A549 (cell line): Measurements from ENCODE around the gene PRDX5. TPM values are rescaled to one million over a fixed set of nuclear protein-coding genes. Genes with fewer than 3 reads are reported as not detected.
A peak's percentile ranks its signal among the peaks of the same experiment; 100 is the strongest.

Source experiments
- ATAC-seq, 2 experiments: fragments of 200-7000 bp in 1 of 2; fragments of >200 bp in 1 of 2; cut with Nextera tagmentation in 1 of 2; cut with Tn5 transposase in 1 of 2; 3 replicates each; pipeline versions ENCODE4 v1.8.0 to v1.9.1; 2018 to 2020; ENCODE audit warnings: mild to moderate bottlenecking in 1 of 2, moderate library complexity in 1 of 2
- CTCF ChIA-PET: fragments of 300-600 bp; sonication (Branson Sonifier 250); formaldehyde crosslinking; extraction: SDS; loops from one replicate; lab custom pipeline; 2021; ENCODE audit warnings: antibody characterized with exemption, inconsistent platforms; lab: Yijun Ruan, JAX
- POLR2A ChIA-PET: fragments of 350-600 bp; formaldehyde crosslinking; extraction: SDS; loops from one replicate; lab custom pipeline; 2021; ENCODE audit warnings: antibody characterized with exemption, inconsistent platforms; lab: Yijun Ruan, JAX
- DNase-seq, 2 experiments: peaks; one replicate each; pipeline versions ENCODE4 v3.0.0 to v3.0.0-alpha.2; 2011 to 2016; ENCODE audit warnings: low read depth in 1 of 2, low spot score in 1 of 2
- FAIRE-seq: peaks from 2 replicates; lab custom pipeline; 2011; peaks lifted over from hg19 to GRCh38; lab: Jason Lieb, UNC
- H3K27ac ChIP-seq, 2 experiments: fragments of >200 bp; sonication (Bioruptor Twin); formaldehyde crosslinking; 3 replicates each; pipeline ENCODE4 v1.5.1; 2016 to 2017
- H3K4me1 ChIP-seq: fragments of >200 bp; sonication (Bioruptor Twin); formaldehyde crosslinking; 3 replicates; pipeline ENCODE4 v1.6.1; 2016
- H3K4me2 ChIP-seq: fragments of >200 bp; sonication (Bioruptor Twin); formaldehyde crosslinking; 3 replicates; pipeline ENCODE4 v1.6.1; 2016
- H3K4me3 ChIP-seq: fragments of >200 bp; sonication (Bioruptor Twin); formaldehyde crosslinking; 3 replicates; pipeline ENCODE4 v1.5.1; 2016
- H3K9me3 ChIP-seq: fragments of >200 bp; sonication (Bioruptor Twin); formaldehyde crosslinking; 3 replicates; pipeline ENCODE4 v1.6.1; 2016
- BHLHE40 ChIP-seq: IDR thresholded peaks from 2 replicates; pipeline ENCODE4 v1.6.1; 2012; ENCODE audit warnings: low read depth, low read length, inconsistent platforms
- CBX8 ChIP-seq: fragments of 200-600 bp; sonication (generic); IDR thresholded peaks from 2 replicates; pipeline ENCODE4 v1.6.1; 2016
- CEBPB ChIP-seq, 2 experiments: fragments of >200 bp in 1 of 2; sonication (Bioruptor Twin) in 1 of 2; formaldehyde crosslinking in 1 of 2; IDR thresholded peaks; 2 replicates each; pipeline ENCODE4 v1.6.1; 2012 to 2016
- CHD4 ChIP-seq: fragments of 200-600 bp; sonication (generic); IDR thresholded peaks from 2 replicates; pipeline ENCODE4 v1.6.1; 2016; ENCODE audit warnings: antibody characterized with exemption, mild to moderate bottlenecking, borderline replicate concordance
- EHMT2 ChIP-seq: fragments of 200-600 bp; sonication (generic); IDR thresholded peaks from 2 replicates; pipeline ENCODE4 v1.6.1; 2016; ENCODE audit warnings: antibody characterized with exemption, low read depth, mild to moderate bottlenecking, moderate library complexity
- ELK1 ChIP-seq: fragments of 150-350 bp; IDR thresholded peaks from 2 replicates; pipeline ENCODE4 v1.6.1; 2014; ENCODE audit warnings: low read depth, mild to moderate bottlenecking, low read length
- EP300 ChIP-seq, 2 experiments: fragments of >200 bp; sonication (Bioruptor Twin); formaldehyde crosslinking; IDR thresholded peaks; 2 replicates in 1 of 2; 3 replicates in 1 of 2; pipeline ENCODE4 v1.6.1; 2016 to 2017
- ESRRA ChIP-seq: fragments of 150-350 bp; IDR thresholded peaks from 2 replicates; pipeline ENCODE4 v1.6.1; 2014; ENCODE audit warnings: mild to moderate bottlenecking, low read length, borderline replicate concordance
- FOSB ChIP-seq: fragments of 250-450 bp; sonication (Bioruptor Pico); IDR thresholded peaks from 2 replicates; pipeline ENCODE4 v1.5.0; 2020; ENCODE audit warnings: mild to moderate bottlenecking, moderate library complexity
- GATA3 ChIP-seq: IDR thresholded peaks from 2 replicates; pipeline ENCODE4 v1.6.1; 2012; ENCODE audit warnings: borderline replicate concordance
- HOXB5 ChIP-seq: fragments of 250-450 bp; sonication (Bioruptor Pico); IDR thresholded peaks from 2 replicates; pipeline ENCODE4 v1.5.0; 2020; ENCODE audit warnings: mild to moderate bottlenecking, moderate library complexity
- JUN ChIP-seq, 2 experiments: fragments of >200 bp; sonication (Bioruptor Twin); formaldehyde crosslinking; IDR thresholded peaks; 2 replicates in 1 of 2; 3 replicates in 1 of 2; pipeline ENCODE4 v1.6.1; 2016 to 2017
- KDM1A ChIP-seq: fragments of 200-600 bp; sonication (generic); IDR thresholded peaks from 2 replicates; pipeline ENCODE4 v1.6.1; 2016; ENCODE audit warnings: low read depth, mild to moderate bottlenecking
- KDM5A ChIP-seq: fragments of 200-600 bp; sonication (generic); IDR thresholded peaks from 2 replicates; pipeline ENCODE4 v1.6.1; 2016; ENCODE audit warnings: antibody characterized with exemption, mild to moderate bottlenecking
- MAFK ChIP-seq: fragments of 450-650 bp; IDR thresholded peaks from 2 replicates; pipeline ENCODE4 v1.6.1; 2014; ENCODE audit not compliant: partially characterized antibody
- MAX ChIP-seq: IDR thresholded peaks from 2 replicates; pipeline ENCODE4 v1.6.1; 2012
- PBX3 ChIP-seq: IDR thresholded peaks from 2 replicates; pipeline ENCODE4 v1.6.1; 2012
- PHF8 ChIP-seq: fragments of 200-600 bp; sonication (generic); IDR thresholded peaks from 2 replicates; pipeline ENCODE4 v1.6.1; 2016; ENCODE audit warnings: low read depth, mild to moderate bottlenecking, antibody characterized with exemption, moderate library complexity, borderline replicate concordance
- POLR2A ChIP-seq: IDR thresholded peaks from 2 replicates; pipeline ENCODE4 v1.6.1; 2012; ENCODE audit warnings: mild to moderate bottlenecking, low read length
- POLR2AphosphoS2 ChIP-seq: conservative IDR thresholded peaks from 2 replicates; pipeline ENCODE4 v1.6.1; 2012; ENCODE audit warnings: low read length, improper control_type of control experiment, inconsistent platforms
- REST ChIP-seq: fragments of 200-600 bp; sonication (generic); IDR thresholded peaks from 2 replicates; pipeline ENCODE4 v1.6.1; 2016; ENCODE audit warnings: antibody characterized with exemption, mild to moderate bottlenecking, moderate library complexity
- TP53 ChIP-seq: fragments of 250-450 bp; sonication (Bioruptor Pico); IDR thresholded peaks from 2 replicates; pipeline ENCODE4 v1.5.0; 2021; ENCODE audit warnings: mild to moderate bottlenecking, moderate library complexity
- ZC3H11A ChIP-seq: fragments of 450-650 bp; IDR thresholded peaks from 2 replicates; pipeline ENCODE4 v1.6.1; 2014; ENCODE audit warnings: antibody characterized with exemption, mild to moderate bottlenecking
- ZFP36 ChIP-seq: fragments of 450-650 bp; IDR thresholded peaks from 2 replicates; pipeline ENCODE4 v1.6.1; 2014; ENCODE audit warnings: borderline replicate concordance; ENCODE audit not compliant: partially characterized antibody
- ZSCAN20 ChIP-seq: fragments of 250-450 bp; sonication (Bioruptor Pico); IDR thresholded peaks from 2 replicates; pipeline ENCODE4 v1.8.0; 2022; ENCODE audit warnings: mild to moderate bottlenecking, moderate library complexity
- WGBS: methylation state at CpG from one replicate; pipeline ENCODE4 v1.1.6; 2017; ENCODE audit errors: missing lambda C conversion rate; 5-methylcytosine and 5-hydroxymethylcytosine counted together
- polyA plus RNA-seq, 4 experiments: library from polyadenylated mRNA; depleted of rRNA in 3 of 4; stranded (reverse); fragments of >200 nt; fragmentation: RNase III in 1 of 4; extraction: RNeasy Plus Mini Kit Qiagen cat#74134 plus additional on column Dnase treatment in 1 of 4; gene quantifications; 2 replicates in 3 of 4; 3 replicates in 1 of 4; pipeline ENCODE4 v1.2.3, GENCODE V29; 2011 to 2017
- TF ChIP-seq, protein P1 (sequence below): IDR thresholded peaks from 2 replicates; pipeline ENCODE4 v1.6.1; 2012; ENCODE audit warnings: low read depth, borderline replicate concordance
- TF ChIP-seq, protein P2 (sequence below): fragments of 450-650 bp; IDR thresholded peaks from 2 replicates; pipeline ENCODE4 v1.6.1; 2014; ENCODE audit warnings: antibody characterized with exemption

PRDX5 gene
- polyA plus RNA-seq, 2 of the 4 experiments (the other 2 are of a cell fraction) = 377 to 491 TPM

DNA sequence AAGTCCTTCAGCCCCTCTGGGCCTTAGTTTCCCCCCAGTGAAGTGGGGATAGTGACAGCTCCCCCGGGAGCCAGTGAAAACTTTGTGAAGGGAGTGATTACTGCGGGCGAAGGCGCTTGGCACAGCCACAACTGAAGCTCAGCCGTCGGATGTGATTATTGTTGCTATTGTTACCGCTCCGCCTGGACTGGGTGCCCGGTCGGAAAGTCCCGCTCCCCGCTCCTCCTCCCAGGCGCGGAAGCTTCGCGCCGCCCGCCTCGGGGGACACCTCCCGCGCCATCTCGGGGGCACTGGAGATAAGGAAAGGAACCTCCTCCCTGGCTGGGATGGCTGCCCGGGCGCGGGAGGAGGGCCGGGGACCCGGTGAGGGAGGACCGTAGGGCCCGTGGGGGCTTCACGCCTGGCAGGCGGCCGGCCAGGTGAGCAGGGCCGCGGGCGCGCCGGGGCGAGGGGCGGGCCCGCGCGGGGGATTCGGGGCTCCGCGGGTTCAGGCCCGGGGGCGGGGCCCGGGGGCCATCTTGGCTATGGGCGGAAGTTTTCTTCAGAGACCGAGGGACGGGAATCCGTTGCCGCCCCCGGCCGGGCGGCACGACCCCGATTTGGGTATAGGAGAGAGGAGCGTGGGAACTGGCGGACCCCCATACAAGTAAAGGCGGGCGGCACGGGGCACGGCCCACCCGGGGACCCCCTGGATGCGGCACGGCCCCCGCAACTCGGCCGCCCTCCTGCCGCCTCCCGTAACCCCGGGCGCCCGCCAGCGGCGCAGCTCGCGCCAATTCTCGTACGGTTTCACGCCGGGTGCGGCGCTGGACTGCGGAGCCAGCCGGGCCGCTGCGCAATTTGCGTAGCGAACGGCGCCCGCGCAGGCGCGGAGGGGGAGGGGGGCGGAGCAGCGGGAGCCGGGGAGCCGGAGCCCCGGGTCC, 32.7 kb upstream of the PRDX5 start, which contains the start of gene GPR137:
Gene GPR137 (plus strand): TSS at position 887 of the 923 bp plus-strand sequence. CDS start 677 bp downstream, outside the sequence.
- Histone ChIP-seq H3K27ac (peak within 1 kb of the TSS; percentile 93 to 98), H3K4me2 (peak within 1 kb of the TSS; percentile 86), H3K9me3 (no peaks in the 10 kb centered on the region)
- no peak for FAIRE-seq
- no peak; the same call in none of the 2 replicates for TF ChIP-seq PBX3
- no peak for TF ChIP-seq KDM5A
- peak; percentile 65; the same call in 1 of the 2 replicates for TF ChIP-seq ESRRA
- no peak for TF ChIP-seq CEBPB (IDR thresholded peaks at IDR 0.05)
- 0 out of 2 replicates have a peak, but pooled peaks have one; percentile 20 for TF ChIP-seq HOXB5 (CRISPR knock-in tag)
- no peak for TF ChIP-seq ZC3H11A
- peak; percentile 50 for TF ChIP-seq MAX
- TF ChIP-seq EP300 (IDR thresholded peaks at IDR 0.05) = no peak
- TF ChIP-seq MAFK = no peak
- TF ChIP-seq ZFP36 = no peak
- TF ChIP-seq JUN (IDR thresholded peaks at IDR 0.05) = peak in 1 of 2 experiments; percentile 64; a peak in 3 of 5 replicates
- no peak for TF ChIP-seq BHLHE40
- no peak for TF ChIP-seq POLR2AphosphoS2
- TF ChIP-seq EHMT2 = no peak
- no peak for TF ChIP-seq FOSB
- no peak for TF ChIP-seq CBX8
- TF ChIP-seq GATA3 = 0 out of 2 replicates have a peak, but pooled peaks have one; percentile 10
- TF ChIP-seq, protein P1, sequence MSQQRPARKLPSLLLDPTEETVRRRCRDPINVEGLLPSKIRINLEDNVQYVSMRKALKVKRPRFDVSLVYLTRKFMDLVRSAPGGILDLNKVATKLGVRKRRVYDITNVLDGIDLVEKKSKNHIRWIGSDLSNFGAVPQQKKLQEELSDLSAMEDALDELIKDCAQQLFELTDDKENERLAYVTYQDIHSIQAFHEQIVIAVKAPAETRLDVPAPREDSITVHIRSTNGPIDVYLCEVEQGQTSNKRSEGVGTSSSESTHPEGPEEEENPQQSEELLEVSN = no peak; the same call in 1 of the 2 replicates
- TF ChIP-seq PHF8 = peak; percentile 59
- TF ChIP-seq ZSCAN20 (CRISPR knock-in tag) = no peak
- no peak for TF ChIP-seq CHD4
- TF ChIP-seq, protein P2, sequence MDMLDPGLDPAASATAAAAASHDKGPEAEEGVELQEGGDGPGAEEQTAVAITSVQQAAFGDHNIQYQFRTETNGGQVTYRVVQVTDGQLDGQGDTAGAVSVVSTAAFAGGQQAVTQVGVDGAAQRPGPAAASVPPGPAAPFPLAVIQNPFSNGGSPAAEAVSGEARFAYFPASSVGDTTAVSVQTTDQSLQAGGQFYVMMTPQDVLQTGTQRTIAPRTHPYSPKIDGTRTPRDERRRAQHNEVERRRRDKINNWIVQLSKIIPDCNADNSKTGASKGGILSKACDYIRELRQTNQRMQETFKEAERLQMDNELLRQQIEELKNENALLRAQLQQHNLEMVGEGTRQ = no peak
- 0 out of 2 replicates have a peak, but pooled peaks have one; percentile 21 for TF ChIP-seq REST
- no peak for TF ChIP-seq TP53 (CRISPR knock-in tag)
- no peak for TF ChIP-seq ELK1
- no peak for TF ChIP-seq KDM1A
- TF ChIP-seq POLR2A = peak; percentile 38
- TF ChIP-seq, all 56 proteins: peak for 8
- H3K4me3 ChIP-seq = peak within 1 kb of the TSS; percentile 63
- ChIA-PET CTCF (interaction anchor here (1.3 to 20.5 kb wide), 6 partner anchors 14 to 42 kb away, joined by 3 to 448 read pairs (median 5); partner anchors contain the start of genes CATSPERZ, ESRRA, PLCB3 and PPP1R14B), POLR2A (interaction anchor here (0.6 to 5.8 kb wide), 9 partner anchors 9 to 100 kb away, joined by 3 to 49 read pairs (median 6); partner anchors contain the start of genes ESRRA, FKBP2, PRDX5 and STIP1)
- WGBS = 13% methylated on average over 8 of the region's 102 CpGs
- ATAC-seq = peak; percentile 65 to 68
- peaks cover 17% of the 10 kb centered on the region; the same call in 1 of the 3 replicates for H3K4me1 ChIP-seq
- peak; percentile 75 to 79 for DNase-seq
